ENCODE measurements around the gene HEPACAM. TPM values are rescaled to one million over a fixed set of nuclear protein-coding genes. Genes with fewer than 3 reads are reported as not detected.

HEPACAM gene
- total RNA-seq, 1 donor from 2014 or later: not detected

DNA sequence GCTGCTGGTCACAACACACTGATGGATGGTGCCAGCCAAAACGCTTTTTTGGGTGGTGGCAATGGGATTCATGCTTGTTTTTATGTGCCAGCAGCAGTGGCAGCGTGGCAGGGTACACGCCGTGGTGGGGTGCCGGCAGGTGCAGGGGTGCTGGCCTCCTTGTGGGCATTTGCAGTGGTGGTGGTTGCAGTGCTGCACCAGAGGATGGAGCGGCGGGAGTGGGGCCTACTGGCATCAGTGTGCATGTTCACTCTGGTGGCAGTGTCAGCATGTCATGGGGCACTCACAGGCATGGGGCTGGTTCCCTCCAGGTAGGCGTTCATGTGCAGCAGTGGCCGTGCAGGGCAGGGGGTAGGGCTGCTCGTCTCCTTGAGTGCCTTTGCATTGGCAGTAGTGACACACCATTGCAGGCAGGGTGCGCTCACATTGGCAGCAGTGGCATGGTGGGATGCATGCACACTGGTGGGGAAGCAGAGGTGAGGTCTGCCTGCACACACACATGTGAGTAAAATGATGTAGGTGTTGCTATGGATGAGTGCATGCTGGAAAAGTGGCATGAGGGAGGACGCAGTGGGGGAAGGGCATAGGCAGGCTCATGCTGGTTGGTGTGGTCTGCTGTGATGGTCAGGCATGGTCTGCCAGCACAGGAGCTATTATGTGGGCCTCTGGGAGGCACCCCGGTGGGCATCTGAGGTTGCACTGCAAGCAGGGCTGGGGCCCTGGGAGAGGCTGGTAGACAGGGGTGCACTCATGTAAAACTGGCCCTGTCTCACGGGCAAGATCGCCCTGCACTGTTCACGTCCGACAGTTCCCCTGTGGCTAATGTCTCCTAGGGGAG is 48.0 kb upstream of the HEPACAM start:
- H3K4me1 Mint-ChIP-seq (ENCODE audit: low read depth, unreplicated experiment): no peaks in the 10 kb centered on the region
- Histone ChIP-seq H4K20me1 (ENCODE audit: insufficient read depth, low read length) (no peaks in the 10 kb centered on the region), H3K4me2 (ENCODE audit: low read length) (no peak overlapping the region), H2AFZ (ENCODE audit: low read depth, low read length) (no peak overlapping the region), H3K27ac (ENCODE audit: low read depth, low read length) (no peak overlapping the region), H3K27me3 (ENCODE audit: insufficient read depth, low read length) (no peaks in the 10 kb centered on the region), H3K4me1 (ENCODE audit: insufficient read depth, low read length) (no peaks in the 10 kb centered on the region), H3K79me2 (ENCODE audit: insufficient read depth, low read length) (no peaks in the 10 kb centered on the region), H3K4me3 (ENCODE audit: insufficient read depth, low read depth, low read length) (no peak overlapping the region), H3K9ac (ENCODE audit: low read length) (no peak overlapping the region), H3K36me3 (ENCODE audit: insufficient read depth, low read length) (no peaks in the 10 kb centered on the region), H3K9me3 (ENCODE audit: insufficient read depth, low read depth, low read length) (no peaks in the 10 kb centered on the region)
- FAIRE-seq: no peak
- no peak for DNase-seq (ENCODE audit: low read depth)
- H3K9me3 Mint-ChIP-seq (ENCODE audit: unreplicated experiment): peaks cover 10% of the 10 kb centered on the region
- no peak overlapping the region for H3K4me3 Mint-ChIP-seq (ENCODE audit: unreplicated experiment)
- H3K27ac Mint-ChIP-seq (ENCODE audit: unreplicated experiment): no peak overlapping the region
- H3K36me3 Mint-ChIP-seq (ENCODE audit: low read depth, unreplicated experiment): no peaks in the 10 kb centered on the region
- no peaks in the 10 kb centered on the region for H3K27me3 Mint-ChIP-seq (ENCODE audit: low read depth, unreplicated experiment)
- TF ChIP-seq EZH2 (IDR thresholded peaks at IDR 0.05; ENCODE audit: insufficient read depth, low read length): no peak
- TF ChIP-seq, protein P1, sequence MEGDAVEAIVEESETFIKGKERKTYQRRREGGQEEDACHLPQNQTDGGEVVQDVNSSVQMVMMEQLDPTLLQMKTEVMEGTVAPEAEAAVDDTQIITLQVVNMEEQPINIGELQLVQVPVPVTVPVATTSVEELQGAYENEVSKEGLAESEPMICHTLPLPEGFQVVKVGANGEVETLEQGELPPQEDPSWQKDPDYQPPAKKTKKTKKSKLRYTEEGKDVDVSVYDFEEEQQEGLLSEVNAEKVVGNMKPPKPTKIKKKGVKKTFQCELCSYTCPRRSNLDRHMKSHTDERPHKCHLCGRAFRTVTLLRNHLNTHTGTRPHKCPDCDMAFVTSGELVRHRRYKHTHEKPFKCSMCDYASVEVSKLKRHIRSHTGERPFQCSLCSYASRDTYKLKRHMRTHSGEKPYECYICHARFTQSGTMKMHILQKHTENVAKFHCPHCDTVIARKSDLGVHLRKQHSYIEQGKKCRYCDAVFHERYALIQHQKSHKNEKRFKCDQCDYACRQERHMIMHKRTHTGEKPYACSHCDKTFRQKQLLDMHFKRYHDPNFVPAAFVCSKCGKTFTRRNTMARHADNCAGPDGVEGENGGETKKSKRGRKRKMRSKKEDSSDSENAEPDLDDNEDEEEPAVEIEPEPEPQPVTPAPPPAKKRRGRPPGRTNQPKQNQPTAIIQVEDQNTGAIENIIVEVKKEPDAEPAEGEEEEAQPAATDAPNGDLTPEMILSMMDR (IDR thresholded peaks at IDR 0.05; ENCODE audit: insufficient read depth, low read depth, low read length): no peak

DNA sequence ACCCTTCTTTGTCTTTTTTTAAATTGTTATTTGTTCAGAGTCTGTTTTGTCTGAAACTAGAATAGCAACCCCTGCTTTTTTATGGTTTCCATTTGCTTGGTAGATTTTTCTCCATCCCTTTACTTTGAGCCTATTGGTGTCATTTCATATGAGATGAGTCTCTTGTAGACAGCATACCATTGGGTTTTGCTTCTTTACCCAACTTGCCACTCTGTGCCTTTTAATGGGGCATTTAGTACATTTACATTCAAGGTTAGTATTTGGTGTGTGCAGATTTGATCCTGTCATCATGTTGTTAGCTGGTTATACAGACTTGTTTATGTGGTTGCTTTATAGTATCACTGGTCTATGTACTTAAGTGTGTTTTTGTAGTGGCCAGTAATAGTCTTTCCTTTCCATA is 46.2 kb upstream of the HEPACAM start:
- no peak for DNase-seq (ENCODE audit: low read depth)
- Mint-ChIP-seq H3K4me3 (ENCODE audit: unreplicated experiment) (no peak overlapping the region), H3K27me3 (ENCODE audit: low read depth, unreplicated experiment) (no peaks in the 10 kb centered on the region), H3K9me3 (ENCODE audit: unreplicated experiment) (peaks cover 10% of the 10 kb centered on the region), H3K27ac (ENCODE audit: unreplicated experiment) (no peak overlapping the region), H3K36me3 (ENCODE audit: low read depth, unreplicated experiment) (no peaks in the 10 kb centered on the region), H3K4me1 (ENCODE audit: low read depth, unreplicated experiment) (no peaks in the 10 kb centered on the region)
- Histone ChIP-seq H3K36me3 (ENCODE audit: insufficient read depth, low read length) (no peaks in the 10 kb centered on the region), H3K9me3 (ENCODE audit: insufficient read depth, low read depth, low read length) (no peaks in the 10 kb centered on the region), H4K20me1 (ENCODE audit: insufficient read depth, low read length) (no peaks in the 10 kb centered on the region), H3K4me3 (ENCODE audit: insufficient read depth, low read depth, low read length) (no peak overlapping the region), H3K27me3 (ENCODE audit: insufficient read depth, low read length) (no peaks in the 10 kb centered on the region), H3K79me2 (ENCODE audit: insufficient read depth, low read length) (no peaks in the 10 kb centered on the region), H3K27ac (ENCODE audit: low read depth, low read length) (no peak overlapping the region), H3K4me1 (ENCODE audit: insufficient read depth, low read length) (no peaks in the 10 kb centered on the region), H2AFZ (ENCODE audit: low read depth, low read length) (no peak overlapping the region), H3K4me2 (ENCODE audit: low read length) (no peak overlapping the region), H3K9ac (ENCODE audit: low read length) (no peak overlapping the region)
- peak; percentile 23 for FAIRE-seq
- no peak for TF ChIP-seq EZH2 (IDR thresholded peaks at IDR 0.05; ENCODE audit: insufficient read depth, low read length)
- TF ChIP-seq, protein P1 (IDR thresholded peaks at IDR 0.05; ENCODE audit: insufficient read depth, low read depth, low read length): no peak

DNA sequence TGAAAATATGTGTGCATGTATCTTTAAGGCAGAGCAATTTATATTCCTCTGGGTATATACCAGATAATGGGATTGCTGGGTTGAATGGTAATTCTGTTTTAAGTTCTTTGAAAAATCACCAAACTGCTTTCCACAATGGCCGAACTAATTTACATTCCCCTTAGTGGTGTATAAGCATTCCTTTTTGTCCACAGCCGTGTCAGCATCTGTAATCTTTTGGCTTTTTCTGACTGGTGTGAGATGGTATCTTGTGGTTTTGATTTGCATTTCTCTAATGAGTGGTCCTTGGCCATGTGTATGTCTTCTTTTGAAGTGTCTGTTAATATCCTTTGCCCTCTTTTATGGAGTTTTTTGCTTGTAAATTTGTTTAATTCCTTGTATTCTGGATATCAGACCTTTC is 42.5 kb upstream of the HEPACAM start:
- no peak overlapping the region for H3K27ac Mint-ChIP-seq (ENCODE audit: unreplicated experiment)
- Histone ChIP-seq H4K20me1 (ENCODE audit: insufficient read depth, low read length) (no peaks in the 10 kb centered on the region), H3K4me3 (ENCODE audit: insufficient read depth, low read depth, low read length) (no peak overlapping the region), H3K4me1 (ENCODE audit: insufficient read depth, low read length) (no peaks in the 10 kb centered on the region), H3K9ac (ENCODE audit: low read length) (no peak overlapping the region), H3K4me2 (ENCODE audit: low read length) (no peak overlapping the region), H3K79me2 (ENCODE audit: insufficient read depth, low read length) (no peaks in the 10 kb centered on the region), H3K36me3 (ENCODE audit: insufficient read depth, low read length) (no peaks in the 10 kb centered on the region), H3K27me3 (ENCODE audit: insufficient read depth, low read length) (no peaks in the 10 kb centered on the region), H2AFZ (ENCODE audit: low read depth, low read length) (no peak overlapping the region), H3K27ac (ENCODE audit: low read depth, low read length) (no peak overlapping the region), H3K9me3 (ENCODE audit: insufficient read depth, low read depth, low read length) (no peaks in the 10 kb centered on the region)
- no peak overlapping the region for H3K4me3 Mint-ChIP-seq (ENCODE audit: unreplicated experiment)
- no peaks in the 10 kb centered on the region for H3K27me3 Mint-ChIP-seq (ENCODE audit: low read depth, unreplicated experiment)
- peaks cover 10% of the 10 kb centered on the region for H3K9me3 Mint-ChIP-seq (ENCODE audit: unreplicated experiment)
- DNase-seq (ENCODE audit: low read depth) (peak; percentile 37), FAIRE-seq (no peak)
- no peaks in the 10 kb centered on the region for H3K4me1 Mint-ChIP-seq (ENCODE audit: low read depth, unreplicated experiment)
- TF ChIP-seq, protein P1 (IDR thresholded peaks at IDR 0.05; ENCODE audit: insufficient read depth, low read depth, low read length): no peak
- no peak for TF ChIP-seq EZH2 (IDR thresholded peaks at IDR 0.05; ENCODE audit: insufficient read depth, low read length)
- no peaks in the 10 kb centered on the region for H3K36me3 Mint-ChIP-seq (ENCODE audit: low read depth, unreplicated experiment)
